GM12875 (cell line): ENCODE data around the gene KDM4B.

ENCODE experiments used
- H3K4me3 ChIP-seq: one replicate; pipeline ENCODE4 v1.5.1; 2011; ENCODE audit warnings: low read depth, low read length, control low read depth
- CTCF ChIP-seq: IDR thresholded peaks from 2 replicates; pipeline ENCODE4 v1.5.1; 2011; ENCODE audit warnings: low read depth, mild to moderate bottlenecking, control low read depth, inconsistent platforms, low read length, moderate library complexity, borderline replicate concordance; ENCODE audit not compliant: insufficient read depth

Gene KDM4B

GRCh38 chr19:5085566-5085965 is 116.7 kb downstream of the KDM4B start:
- TF ChIP-seq CTCF = no peak
- no peak overlapping the region for H3K4me3 ChIP-seq

GRCh38 chr19:5086230-5086629 is 117.3 kb downstream of the KDM4B start:
- TF ChIP-seq CTCF = no peak
- no peak overlapping the region for H3K4me3 ChIP-seq

- no peak for TF ChIP-seq CTCF
Observed at GRCh38 chr19:5086725-5087439, 118.0 kb downstream of the KDM4B start.

GRCh38 chr19:5089283-5089682 is 120.4 kb downstream of the KDM4B start:
- H3K4me3 ChIP-seq = no peak overlapping the region
- no peak for TF ChIP-seq CTCF

More at GRCh38 chr19:5086725-5087439, 118.0 kb downstream of the KDM4B start:
- H3K4me3 ChIP-seq = no peak overlapping the region

- H3K4me3 ChIP-seq = no peak overlapping the region
- no peak for TF ChIP-seq CTCF
Observed at GRCh38 chr19:5090465-5091017, 121.6 kb downstream of the KDM4B start.

GRCh38 chr19:5091018-5091683 is 122.2 kb downstream of the KDM4B start:
- no peak for TF ChIP-seq CTCF
- no peak overlapping the region for H3K4me3 ChIP-seq

GRCh38 chr19:5091684-5092480 is 123.0 kb downstream of the KDM4B start:
- no peak overlapping the region for H3K4me3 ChIP-seq
- no peak for TF ChIP-seq CTCF
